ENCODE results near the gene GABRB3. TPM values are rescaled to one million over a fixed set of nuclear protein-coding genes. Genes with fewer than 3 reads are reported as not detected.

Gene GABRB3
- 0.52 TPM for total RNA-seq

DNA sequence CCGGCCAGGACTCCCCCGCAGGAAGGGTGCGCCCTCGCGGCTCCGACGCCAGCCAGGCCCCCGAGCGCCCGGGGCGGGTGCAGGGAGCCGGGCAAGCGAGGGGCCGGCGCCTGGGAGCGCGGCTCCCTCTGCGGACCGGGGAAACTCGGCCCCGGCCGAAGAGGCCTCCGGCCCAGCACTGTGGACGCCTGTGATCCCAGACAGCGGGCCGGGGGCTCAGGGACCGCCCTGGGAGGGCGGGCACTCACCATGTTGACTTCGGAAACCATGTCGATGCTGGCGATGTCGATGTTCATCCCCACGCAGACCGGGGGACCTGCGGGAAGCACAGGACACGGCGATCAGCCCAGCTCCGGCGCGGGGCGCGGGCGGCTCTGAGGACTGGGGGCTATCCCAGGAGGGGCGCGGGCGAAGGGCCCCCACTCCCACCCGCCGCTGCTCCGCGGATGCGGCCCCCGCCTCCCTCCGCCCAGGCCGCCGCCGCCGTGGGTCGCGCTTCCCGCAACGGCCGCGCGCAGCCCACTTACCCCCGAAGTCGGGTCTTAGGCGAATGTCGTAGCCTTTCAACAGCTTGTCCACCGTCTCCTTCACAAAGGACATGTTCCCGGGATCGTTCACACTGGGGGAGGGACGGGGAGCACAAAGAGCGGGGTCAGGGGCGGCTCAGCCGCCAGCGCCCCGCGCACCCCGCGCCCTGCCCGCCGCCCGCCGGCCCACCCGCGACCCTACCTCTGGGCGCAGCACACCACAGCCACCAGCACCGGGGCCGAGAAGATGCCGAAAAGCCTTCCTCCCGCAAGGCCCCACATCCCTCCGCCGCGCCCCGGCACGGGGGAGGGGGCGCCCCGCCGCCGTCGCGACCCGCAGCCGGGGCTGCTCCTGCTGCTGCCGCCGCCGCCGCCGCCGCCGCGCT, at the start of gene GABRB3:
GABRB3 (minus strand) TSS at position 913 of the 913 bp plus-strand sequence.
- ATAC-seq = no peak

DNA sequence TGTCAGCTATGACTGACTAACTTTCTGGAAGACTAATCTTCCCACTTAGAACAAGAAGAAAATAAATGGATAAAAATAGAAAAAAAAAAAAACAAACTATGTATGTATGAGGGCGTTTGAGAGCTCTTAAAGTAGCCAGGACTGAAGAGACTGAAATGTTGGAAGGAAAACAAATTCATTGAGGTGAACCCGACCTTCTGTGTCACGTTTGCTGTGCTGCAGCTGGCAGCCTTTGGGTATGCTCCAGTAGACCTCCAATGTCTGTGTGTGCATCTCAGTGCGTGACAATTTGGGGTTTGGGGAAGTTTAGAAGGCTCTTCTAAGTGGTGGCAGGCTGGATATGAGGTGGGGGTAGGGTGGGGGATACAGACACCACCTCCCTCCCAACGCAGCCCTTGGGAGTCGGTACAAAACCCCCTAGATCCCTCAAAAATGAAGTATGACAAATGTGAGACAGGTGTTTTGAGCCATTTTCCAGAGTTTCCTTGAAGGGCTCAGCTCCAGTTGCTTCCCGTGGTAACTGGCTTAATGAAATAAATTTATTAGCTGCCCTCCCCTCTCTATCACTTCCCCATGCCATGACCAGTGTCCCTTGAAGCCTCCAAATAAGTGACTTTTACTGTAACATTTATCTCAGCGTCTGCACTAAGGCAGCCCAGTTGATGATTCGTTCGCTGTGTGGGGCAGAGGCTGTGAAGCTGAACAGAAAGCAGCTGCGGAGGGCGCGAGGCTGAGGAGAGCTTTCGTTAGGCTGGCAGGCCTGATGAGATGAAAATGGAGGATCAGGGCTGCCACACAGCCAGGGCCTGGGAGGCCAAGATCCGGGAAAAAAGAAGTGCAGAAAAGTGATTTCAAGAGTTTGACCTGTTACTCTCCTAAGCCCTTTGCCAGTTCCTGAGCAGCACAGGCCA, 34.9 kb upstream of the GABRB3 start:
- no peak for ATAC-seq

DNA sequence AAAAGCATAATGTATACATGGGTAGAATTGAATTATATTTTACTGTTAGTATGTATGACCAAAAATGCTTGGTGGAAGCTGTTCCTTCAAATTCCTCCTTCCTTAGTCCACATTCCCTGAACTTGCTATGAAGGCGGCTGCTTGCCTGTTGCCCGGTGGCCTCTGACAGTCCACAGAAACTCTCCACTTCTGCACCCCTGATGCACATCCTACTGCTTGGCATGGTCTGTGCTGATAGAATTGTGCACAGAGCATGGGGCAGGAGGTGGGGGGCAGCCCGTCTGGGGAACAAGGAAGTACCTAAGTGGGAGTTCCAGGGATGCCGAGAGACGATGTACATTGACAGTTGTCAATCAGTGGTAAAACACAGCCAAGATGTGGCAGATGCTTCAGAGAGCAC, 33.7 kb upstream of the GABRB3 start:
- ATAC-seq = no peak

DNA sequence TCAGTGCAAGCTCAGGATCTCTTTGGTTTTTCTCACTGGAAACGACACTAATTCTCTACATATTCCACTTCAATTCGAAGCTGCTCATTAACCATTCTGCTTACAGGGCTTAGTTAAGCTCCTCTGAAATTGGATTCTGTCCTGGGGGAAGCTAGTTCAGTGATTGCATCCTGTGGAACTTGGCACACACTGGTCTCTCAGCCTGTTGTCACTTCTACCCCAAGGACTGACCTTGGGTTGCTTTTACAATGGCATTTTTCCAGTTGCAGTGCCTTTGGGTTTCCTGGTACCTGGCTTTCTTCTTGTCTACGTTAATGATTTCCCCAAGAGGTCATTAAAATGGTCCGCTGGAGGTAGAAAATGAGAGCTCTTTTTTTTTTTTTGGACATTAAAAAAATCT, 33.3 kb upstream of the GABRB3 start:
- no peak for ATAC-seq

DNA sequence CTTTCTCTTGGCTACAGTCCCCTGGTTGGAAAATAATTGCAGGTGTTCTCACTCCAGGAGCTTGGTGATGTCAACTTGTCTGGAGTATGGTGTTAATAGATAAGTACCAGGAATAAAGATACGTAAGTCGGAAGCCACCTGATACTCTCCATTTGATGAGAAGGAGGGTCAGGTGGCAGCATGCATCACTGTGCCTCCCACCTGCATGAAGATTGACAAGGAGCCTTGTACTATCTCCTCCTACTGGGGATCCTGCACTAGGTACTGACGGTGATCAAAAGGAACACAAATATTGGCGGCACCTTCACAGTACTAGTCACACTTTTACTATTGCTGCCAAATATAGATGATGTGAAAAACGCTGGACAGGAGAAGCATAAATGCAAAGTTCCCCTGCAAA, 32.6 kb upstream of the GABRB3 start:
- ATAC-seq = no peak

DNA sequence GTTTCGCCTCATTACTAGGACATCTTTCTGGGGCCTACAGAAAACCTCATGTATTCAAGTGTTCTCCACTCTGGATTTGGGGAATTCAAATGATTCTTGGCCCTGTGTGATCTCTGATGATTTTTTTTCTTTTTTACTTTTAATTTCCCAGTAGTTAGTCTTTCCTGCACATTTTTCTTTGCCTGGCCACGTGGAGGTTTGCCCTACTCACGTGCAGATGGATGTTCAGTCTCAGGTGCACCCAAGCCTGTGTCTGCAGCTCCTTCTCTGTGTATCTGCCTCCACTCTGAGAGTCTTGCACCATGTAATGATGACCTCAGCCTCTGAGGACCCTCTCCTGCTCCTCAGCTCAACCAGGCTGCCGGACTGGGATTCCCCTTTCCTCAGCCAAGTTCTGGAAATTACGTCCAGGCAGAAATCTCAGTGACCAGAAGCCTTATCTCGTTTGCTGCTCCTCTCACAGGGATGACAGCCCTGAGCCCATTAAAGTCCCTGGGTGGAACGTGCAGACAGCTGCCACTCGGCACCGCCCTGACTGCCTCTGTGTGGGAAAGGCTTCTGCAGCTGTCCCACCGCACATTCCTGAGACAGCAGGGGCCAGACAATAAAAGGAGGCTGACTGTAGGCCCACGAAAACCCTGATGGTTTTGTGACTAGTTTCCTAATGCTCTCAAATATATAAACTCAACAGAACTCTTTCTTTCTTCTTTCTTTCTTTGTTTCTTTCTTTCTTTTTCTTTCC, 31.4 kb upstream of the GABRB3 start:
- ATAC-seq = no peak

DNA sequence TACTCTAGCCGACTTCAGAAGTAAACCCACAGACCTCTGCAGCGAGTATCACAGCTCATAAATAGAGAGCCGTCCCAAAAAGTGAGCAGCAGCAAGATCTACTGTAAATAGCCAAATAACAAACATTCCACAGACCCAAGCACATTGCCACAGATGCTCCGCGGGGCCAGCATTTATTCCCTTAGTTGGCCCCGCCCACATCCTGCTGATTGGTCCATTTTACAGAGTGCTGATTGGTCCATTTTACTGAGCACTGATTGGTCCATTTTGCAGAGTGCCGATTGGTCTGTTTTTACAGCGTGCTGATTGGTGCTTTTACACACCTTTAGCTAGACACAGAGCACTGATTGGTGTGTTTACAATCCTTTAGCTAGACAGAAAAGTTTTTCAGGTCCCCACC, 17.3 kb upstream of the GABRB3 start:
- no peak for ATAC-seq

DNA sequence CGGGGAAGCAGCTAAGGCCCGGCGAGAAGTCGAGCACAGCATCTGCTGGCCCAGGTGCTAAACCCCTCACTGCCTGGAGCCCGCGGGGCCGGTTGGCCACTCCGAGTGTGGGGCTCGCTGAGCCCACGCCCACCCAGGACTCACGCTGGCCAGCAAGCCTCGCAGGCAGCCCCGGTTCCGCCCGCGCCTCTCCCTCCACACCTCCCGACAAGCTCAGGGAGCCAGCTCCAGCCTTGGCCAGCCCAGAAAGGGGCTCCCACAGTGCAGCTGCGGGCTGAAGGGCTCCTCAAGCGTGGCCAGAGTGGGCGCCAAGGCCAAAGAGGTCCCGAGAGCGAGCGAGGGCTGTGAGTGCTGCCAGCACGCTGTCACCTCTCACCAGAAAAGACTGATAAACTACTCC, 8.9 kb upstream of the GABRB3 start:
- ATAC-seq = no peak

DNA sequence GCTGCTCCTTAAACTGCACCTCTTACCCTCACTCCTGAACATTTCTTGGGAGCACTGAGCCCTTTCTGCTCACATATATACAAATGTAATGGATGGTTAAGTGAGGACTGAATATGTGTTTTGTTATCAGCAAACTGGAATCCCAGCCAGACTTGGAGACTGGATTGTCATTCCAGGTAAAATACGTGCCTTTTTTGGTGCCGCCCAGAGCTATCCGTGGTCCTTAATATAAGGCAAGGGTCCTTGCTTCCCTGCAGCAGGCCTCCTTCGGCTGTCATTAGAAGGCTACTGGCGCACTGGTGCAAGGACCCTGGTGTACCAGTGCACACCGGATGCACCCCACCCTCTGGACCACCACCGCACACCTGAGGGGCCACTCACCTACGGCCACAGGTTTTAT, 1.1 kb upstream of the GABRB3 start:
- no peak for ATAC-seq

DNA sequence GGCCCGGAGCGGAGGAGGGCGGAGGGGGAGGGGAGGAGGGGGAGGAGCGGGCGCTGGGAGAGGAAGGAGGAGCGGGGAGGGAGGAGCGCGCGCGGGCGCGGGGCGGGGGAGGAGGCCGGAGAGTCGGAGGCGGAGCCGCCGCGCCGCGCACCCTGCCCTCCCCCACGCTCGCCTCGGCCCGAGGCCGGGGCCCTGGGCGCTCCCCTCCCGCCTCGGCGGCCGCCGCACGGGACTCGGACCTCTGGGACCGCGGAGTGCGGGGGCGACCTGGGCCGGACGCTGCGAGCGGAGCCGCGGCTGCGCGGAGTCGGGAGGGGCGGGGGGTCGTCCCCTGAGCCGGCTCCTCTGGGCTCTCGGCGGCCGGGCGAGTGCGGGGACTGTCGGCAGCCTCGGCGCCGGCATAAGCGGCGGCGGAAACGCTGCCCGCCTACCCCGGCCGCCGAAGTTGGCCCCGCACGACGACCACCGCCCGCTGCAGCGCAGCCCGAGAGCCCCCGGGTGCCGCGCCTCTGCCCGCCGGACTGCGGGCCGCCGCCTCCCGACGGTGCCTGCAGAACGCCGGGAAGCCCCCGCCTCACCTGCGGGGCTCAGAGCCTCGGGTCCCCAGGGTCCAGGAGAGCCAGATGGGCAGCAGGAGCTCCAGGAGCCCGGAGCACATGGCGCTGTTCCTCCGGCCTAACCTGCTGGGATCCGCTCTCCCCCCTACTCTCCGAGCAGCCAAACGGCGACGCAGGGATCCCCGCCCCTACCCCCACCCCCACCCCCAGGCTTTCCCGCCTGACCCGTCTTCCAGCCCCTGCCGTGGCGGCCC, 406 bp upstream of the GABRB3 start:
- ATAC-seq = peak; percentile 48

DNA sequence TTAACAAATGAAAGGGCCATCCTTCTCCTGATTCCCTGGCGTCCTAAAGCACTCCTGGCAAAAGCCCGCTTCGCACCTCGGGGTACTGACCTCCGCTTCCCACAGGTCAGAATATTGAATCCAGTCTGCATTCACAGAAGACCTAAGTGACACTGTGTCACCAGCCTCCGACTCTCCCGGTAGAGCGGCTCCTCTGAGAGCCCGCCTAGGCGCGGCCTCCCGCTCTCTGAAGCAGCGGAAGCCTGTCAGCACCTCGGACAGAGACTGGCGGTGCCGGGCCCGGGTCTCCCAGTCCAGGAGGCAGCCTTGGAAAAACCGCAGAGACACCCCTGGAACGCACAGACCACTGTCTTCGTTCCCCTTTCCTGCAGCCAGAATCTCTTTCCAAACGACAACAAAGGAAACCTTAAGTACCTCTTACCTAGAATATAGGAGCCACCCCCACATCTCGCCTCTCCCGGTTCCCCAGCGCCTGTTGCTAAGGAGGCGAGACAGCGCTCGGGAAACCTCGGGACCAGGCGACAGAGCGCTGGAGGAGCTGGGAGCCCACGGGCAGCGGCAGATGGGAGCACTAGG, 1.2 kb downstream of the GABRB3 start:
- no peak for ATAC-seq

DNA sequence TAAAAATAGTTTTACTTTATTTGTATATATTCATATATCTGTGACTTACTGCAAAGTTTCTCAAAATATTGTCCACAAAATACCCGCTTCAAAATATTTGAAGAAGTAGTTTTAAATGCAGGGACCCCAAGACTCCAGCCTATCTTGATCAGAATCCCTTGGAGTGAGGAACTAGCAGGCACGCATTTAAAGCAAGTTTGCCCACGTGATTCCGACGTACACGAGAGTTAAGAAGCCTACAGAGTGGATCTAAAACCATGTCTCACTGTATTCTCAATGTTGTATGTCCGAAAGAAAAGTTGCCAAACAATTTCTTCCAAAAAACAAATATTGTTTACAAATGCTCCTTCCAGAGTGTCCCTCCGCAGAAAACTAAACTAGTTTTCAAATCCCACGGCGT, 1.7 kb downstream of the GABRB3 start:
- ATAC-seq = no peak

DNA sequence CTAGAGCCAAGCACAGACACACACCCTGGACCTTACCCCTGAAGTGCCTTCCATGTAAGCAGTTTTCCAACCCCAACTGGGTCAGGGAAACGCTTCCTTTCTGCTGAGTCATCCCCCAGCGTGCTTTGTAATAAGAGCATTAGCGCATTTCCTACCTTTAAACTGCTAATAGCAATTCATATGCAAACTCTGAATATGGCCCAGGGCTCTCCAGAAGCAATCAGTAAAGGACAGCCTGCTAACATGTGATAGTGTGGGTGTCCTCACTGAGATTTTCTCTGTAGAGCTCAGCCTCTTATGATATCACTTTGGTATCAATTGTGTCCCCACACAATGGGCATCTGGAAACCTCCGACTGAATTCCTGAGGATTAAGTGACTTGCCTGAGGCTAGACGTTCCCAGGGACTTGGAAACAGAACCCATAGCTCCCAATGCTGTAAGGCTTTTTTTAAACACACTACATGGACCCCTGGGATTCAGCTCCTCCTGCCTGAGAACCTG, 5.6 kb downstream of the GABRB3 start:
- no peak for ATAC-seq

DNA sequence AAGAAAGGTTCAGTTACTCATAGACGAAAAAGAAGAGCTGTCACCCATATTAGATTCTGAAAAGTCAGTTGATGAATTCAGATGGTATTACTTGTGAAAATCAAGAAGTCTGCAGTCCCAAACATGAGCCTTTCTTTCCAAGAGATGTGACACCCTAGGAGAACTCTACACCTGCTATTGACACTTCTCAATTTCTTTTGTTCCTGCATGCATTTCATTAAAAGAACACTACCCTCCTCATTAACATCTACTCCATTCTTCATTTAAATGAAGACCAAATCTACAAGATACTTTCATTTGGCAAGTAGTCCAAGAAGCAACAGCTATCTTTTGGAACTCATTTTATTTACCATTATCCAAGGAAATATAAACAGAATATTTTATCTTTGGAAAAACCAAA, 6.6 kb downstream of the GABRB3 start:
- no peak for ATAC-seq

DNA sequence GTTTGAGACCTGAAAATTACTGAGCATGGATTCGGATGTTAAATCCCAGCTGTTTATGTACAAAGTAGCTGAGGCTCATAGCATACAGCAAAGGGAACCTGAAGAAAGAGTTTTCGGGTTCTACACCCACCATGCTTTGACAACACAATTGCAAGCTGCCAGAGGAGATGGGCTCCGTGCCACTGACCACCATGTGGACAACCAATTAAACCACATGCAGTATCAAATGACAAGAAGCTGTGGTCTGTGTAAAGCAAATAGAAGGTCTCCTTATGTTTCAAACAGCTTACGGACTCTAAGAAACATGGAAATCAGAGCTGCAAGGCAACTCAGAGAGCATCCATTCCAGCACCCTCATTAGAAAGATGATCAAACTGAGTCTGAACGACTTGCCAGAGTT, 12.9 kb downstream of the GABRB3 start:
- ATAC-seq = no peak

DNA sequence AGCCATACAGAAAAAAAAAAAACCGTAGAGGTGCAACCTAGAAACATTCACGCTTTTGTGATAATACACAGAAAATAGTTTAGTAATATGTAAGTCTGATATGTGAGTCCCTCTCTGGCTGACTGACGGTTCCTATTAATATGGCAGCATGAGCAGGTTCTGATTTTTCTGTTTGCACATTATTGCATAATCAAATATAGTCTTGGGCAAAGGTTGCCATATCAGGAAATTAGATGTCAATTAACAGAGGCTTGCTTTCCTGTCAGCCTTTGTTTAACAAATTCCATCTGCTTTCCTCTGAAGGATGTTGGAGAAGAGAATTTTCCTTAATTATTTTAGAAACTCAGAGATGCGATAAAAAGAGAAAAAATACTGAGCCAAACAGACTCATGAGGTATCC, 14.8 kb downstream of the GABRB3 start:
- no peak for ATAC-seq

DNA sequence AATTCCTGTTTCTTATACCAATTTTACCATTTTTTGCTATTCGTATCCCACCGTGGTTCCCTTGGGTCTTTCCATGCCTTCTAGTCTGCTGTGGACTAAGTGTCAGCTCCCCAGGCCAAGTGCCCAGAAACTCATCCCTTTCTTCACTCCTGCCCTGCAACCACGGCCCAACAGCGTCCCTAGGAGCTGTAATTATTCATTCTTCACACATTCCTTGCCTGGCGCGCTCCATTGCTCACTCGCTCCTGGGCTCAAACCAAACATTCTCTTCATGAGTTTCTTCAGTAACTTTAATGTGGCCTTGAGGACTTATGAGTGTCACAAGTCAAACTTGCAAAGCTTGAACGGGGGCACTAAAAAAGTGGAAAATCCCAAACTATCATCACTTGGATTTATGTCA, 15.7 kb downstream of the GABRB3 start:
- ATAC-seq = no peak

DNA sequence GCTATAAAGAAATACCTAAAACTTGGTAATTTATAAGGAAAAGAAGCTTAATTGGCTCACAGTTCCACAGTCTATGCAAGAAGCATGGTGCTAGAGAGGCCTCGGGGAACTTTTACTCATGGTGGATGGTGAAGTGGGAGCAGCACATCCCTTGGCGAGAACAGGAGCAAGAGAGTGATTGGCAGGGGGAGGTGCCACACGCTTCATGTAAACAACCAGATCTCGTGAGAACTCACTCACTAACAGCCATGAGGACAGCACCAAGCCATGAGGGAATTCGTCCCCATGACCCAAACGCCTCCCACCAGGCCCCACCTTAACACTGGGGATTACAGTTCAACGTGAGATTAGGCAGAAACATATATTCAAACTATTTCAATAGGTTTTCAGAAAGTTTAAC, 28.0 kb downstream of the GABRB3 start:
- no peak for ATAC-seq

DNA sequence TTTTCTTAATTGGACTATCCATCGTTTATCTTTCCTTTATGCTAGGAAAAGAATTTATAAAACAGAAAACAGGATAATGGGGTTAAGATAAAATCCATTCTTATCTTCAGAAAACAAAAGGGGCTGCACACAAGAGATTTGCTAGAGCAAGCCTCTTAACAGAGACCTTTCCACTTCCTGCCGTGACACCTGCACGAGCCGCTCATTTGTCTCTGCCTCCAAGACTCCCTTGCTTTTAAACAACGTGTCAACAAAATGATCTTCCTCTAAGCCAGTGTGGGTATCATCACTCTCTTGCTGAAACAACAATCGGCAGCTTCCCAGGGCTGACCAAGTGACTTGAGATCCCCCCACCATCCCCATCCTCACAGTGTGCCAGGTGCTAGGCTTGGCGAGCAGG, 33.1 kb downstream of the GABRB3 start:
- no peak for ATAC-seq

DNA sequence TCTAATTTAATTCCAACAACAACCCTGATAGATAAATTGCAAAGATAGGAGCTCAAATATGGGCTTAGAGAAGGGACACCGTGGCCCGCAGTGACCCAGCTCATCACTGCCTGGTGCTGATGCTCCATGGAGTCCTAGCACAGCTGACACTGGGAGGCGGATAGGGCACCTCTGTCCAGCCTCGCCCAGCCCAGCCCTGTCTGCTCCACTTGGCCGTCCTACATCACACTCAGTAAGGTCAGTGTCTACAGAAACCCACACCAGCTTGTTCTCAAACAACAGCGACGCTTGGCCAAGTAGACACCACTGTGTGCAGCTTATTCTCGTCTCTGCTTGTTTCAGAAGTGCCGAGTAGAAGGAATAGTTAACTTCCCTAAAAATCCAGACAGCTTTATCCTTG, 33.9 kb downstream of the GABRB3 start:
- no peak for ATAC-seq

DNA sequence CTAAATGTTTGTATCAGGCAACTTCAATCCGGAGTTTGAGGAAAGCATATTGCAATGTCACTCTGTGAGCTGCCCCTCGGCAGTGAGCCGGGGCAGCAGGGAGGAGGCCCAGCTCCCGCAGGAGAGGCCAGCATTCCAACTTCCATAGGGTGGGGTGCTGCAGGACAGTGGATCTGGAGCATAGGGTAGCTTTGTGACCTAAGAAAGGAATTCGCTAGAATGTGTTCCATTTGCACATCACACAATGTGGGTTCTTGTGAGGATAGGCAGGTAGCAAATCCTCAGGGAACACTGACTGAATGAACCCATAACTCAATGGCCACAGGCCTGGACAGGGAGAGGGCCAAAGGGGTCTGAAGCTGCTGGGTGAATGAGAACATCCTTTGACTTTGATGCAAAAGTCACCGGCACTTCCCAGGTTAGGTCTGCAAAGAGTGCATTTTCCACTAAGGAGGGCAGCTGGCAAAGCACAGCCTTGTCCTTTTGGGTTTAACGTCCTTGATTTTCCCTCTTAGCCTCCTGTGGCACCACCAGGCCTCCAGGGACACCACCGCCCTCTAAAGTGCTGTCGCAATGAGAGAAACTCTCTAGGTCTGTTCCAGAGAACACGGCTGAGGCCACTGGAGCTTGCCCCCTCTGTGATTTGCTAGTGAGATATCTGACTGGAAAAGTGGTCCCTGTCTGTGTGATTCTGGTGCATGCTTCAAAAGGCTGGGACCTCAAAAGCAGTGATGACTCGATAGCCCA, 36.2 kb downstream of the GABRB3 start:
- ATAC-seq = no peak
